ENCODE data around the gene DPRX.

DPRX gene, protein sequence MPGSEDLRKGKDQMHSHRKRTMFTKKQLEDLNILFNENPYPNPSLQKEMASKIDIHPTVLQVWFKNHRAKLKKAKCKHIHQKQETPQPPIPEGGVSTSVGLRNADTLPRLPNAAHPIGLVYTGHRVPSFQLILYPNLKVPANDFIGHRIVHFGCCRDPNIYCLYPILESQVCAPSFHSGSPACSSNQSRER

DNA sequence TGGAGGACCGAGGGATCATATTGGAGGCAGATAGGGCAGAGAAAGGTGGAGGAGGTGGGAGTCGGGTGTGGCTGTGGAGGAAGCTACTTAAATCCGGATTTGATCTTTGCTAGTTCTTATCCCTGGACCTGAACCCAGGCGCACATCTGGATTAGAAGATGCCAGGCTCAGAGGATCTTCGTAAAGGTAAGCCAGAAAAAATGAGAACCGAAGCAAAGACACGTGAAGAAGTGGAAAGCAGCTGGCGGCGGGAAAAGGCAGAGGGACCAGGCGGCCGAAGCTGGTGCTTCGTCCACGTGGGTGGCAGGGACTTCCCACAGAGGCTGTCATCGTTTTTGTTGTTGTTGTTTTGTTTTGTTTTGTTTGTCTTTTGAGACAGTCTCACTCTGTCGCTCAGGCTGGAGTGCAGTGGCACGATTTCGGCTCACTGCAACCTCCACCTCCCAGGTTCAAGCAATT is at the start of gene DPRX:
Gene DPRX (plus strand): TSS at position 51 of the 459 bp plus-strand sequence. CDS start 108 bp downstream, at position 159.
- DNase-seq, result no peak

DNA sequence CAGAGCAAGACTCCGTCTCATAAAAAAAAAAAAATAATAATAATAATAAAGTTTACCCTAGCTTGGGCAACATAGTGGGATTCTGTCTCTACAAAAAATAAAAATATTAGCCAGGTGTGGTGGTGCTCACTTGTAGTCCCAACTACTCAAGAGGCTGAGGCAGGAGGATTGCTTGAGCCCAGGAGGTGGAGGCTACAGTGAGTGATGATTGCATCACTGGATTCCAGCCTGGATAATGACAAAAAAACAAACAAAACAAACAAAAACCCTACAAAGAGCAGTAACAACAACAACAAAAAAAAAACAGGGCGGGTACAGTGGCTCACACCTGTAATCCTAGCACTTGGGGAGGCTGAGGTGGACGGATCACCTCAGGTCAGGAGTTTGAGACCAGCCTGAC is 48.6 kb upstream of the DPRX start:
- DNase-seq, result no peak

DNA sequence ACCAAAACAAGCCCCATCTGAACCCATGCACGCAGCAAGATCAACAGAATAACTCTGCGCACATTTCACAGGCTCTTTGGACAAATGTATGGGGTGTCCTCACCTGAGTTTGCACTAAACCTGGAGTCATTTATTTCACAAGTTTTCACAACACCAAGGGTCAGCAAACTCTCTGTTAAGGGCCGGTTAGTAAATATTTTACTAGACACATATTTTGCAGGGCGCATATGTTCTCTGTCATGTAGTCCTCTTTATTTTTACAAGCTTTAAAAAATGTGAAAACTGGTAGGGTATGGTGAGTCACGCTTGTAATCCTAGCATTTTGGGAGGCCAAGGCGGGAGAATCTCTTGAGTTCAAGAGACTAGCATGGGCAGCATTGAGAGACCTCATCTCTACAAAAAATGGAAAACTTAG is 45.5 kb upstream of the DPRX start:
- no peak for DNase-seq

DNA sequence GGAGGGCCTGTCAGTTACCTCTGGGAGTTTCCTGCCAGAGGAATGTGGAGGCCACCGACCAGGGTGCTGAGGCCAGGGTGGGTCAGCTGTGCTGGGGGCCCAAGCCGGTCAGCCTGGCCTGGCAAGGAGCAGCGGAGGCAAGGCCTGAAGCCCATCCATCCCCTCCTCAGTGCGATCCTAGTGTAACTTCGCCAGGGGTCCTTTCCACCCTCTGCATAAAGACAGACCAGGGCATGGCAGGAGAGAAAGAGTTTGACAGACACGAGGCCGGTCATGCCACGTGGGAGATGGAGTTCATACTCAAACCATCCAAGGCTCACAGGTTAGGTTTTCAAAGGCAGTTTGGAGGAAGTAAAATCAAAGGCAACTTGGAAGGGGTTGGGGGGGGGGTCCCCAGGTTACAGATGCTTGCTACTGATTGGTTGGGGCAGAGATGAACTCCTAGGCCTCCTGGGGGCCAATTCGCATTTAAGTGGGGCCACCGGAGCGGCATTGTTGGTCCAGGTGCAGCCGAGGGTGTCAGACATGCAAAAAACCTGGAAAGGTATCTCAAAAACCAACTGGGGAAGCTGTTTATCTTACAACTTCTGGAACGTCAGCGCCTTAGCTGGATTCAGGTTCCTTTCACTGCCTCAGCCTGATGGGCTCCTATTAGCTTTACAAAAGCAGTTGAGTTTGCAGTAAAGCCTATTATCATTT is 36.8 kb upstream of the DPRX start:
- DNase-seq, result no peak

DNA sequence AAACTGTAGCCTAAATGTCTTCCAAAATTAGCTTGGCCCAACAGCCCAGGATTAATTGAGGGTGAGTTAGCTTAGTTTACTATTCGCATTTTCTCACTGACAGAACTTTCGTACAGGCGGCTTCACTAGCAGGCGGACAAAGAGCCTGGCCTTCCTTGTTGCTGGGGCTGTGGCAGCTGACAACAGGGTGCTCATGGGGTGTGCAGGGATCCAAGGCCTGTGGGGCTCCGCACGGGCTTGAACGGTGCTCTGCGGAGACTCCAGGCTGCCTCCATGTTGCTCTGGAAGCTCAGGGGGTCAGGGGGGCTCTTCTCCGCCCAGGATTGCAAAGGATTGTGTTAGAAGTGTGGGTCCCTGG is 36.3 kb upstream of the DPRX start:
- DNase-seq, result no peak

DNA sequence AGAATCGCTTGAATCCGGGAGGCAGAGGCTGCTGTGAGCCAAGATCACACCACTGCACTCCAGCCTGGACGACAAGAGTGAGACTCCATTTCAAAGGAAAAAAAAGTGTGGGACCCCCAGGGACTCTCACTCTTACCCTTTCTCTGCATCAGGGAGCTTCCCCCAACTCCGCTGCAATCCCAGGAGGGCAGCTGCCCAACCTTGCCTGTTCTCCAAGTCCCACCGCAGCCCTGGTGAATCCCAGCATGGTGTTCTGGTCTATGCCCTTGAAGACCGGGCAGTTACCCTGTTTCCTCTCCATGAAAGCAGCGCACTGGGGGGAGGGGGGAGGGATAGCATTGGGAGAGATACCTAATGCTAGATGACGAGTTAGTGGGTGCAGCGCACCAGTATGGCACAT is 35.7 kb upstream of the DPRX start:
- DNase-seq, result no peak

DNA sequence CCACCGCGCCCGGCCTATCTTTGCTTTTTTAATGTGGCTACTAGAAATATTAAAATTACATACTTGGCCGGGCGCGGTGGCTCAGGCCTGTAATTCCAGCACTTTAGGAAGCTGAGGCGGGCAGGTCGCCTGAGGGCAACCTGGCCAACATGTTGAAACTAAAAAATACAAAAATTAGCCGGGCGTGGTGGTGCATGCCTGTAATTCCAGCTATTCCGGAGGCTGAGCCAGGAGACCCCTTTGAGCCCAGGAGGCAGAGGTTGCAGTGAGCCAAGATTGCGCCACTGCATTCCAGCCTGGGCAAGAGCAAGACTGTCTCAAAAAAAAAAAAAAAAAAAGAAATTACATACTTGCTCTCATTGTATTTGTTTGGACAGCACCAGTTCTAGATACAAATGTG is 34.8 kb upstream of the DPRX start:
- DNase-seq, result no peak

DNA sequence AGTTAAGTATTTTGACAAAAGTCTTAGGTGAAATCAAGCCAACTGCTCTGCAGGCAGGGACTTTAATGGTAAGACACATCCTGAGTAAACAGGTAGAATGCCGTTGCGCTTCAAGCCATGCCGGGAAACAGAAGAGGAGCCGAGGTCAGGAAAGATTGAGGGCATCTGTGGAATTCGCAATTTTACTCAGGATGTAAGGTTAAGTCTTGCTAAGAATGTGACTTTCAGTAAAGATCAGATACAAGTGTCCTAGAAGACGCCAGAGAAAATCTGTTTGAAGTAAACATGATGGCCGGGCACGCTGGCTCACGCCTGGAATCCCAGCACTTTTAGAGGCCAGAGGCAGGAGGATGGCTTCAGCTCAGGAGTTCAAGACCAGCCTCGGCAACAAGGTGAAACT is 33.4 kb upstream of the DPRX start:
- DNase-seq, result no peak

DNA sequence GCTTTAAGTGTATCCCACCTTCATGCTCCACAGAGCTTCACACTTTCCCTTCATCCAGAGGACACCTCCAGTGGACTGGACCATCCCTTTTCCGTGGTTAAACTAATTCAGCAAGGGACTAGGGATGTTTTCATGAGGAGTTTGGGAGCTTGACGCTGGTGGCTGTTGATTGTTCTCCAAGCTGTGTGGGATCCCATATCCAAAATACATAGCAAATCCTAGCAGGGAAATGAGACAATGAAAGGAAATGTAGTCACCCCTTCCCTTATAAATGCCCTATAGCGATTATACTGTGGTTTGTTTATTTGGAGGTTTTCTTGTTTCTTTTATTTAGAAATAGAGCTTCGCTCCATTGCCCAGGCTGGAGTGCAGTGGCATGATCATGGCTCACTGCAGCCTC is 31.6 kb upstream of the DPRX start:
- no peak for DNase-seq

DNA sequence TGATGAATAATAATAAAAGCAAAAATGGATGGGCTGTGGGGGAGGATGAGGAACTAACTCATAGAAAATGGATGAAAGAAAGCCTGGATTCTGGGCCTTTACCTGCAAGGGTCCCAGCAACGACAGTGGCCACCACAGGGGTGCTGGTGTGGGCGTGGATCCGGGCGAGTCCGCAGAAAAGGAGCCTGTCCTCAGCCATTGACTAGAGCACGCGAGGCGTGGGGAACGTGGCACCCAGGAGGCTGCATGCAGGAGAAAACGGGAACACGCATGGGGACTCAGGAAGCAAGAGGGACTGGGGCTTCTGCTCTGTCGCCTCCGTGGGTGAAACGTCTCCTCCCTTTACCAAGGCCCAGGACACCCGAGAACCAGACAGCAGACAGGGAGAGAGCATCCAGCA is 25.8 kb upstream of the DPRX start:
- no peak for DNase-seq

DNA sequence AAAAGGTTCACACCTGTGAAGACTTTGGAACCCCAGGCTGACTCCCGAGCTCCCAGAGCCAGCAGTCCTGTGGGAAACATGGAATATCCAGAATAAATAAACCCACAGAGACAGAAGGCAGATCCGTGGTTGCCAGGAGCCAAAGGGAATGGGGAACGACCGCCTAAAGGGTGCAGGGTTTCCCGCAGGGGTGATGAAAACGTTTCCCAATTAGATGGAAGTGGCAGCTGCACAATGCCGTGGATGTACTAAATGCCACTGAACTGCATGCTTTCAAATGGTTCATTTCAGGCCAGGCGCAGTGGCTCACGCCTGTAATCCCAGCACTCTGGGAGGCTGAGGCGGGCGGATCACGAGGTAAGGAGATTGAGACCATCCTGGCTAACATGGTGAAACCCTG is 23.4 kb upstream of the DPRX start:
- DNase-seq, result no peak

DNA sequence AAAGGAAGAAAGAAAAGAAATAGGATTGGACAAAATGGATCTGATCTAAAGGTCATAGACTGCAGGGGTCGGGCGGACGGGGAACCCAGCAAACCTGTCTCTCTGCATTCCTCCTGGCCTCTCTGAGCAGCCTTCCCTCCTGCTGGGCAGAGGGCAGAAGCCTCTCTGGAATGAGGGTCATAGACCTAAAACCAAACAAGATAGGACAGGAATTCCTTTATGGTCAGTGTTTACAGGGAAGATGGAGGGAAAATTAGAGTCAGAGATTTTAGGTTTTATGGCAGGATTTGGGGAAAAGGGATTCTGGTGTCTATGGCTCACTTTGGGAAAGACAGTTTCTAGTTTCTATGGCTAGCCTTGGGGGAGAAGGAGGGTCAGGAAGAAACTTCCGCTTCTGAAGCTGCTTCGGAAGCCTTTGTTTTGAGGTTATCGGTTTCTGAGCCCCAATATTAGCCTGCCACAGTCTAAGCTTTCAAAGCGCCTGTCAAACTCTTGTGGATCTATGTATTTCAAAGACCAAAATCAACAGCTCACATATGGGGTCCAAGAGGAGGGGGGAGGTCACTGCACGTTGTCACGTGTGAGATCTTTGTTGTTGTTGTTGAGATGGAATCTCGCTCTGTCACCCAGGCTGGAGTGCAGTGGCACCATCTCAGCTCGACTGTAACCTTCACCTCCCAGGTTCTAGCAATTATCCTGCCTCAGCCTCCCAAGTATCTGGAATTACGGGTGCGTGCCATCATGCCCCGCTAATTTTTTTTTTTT is 18.9 kb upstream of the DPRX start:
- no peak for DNase-seq

DNA sequence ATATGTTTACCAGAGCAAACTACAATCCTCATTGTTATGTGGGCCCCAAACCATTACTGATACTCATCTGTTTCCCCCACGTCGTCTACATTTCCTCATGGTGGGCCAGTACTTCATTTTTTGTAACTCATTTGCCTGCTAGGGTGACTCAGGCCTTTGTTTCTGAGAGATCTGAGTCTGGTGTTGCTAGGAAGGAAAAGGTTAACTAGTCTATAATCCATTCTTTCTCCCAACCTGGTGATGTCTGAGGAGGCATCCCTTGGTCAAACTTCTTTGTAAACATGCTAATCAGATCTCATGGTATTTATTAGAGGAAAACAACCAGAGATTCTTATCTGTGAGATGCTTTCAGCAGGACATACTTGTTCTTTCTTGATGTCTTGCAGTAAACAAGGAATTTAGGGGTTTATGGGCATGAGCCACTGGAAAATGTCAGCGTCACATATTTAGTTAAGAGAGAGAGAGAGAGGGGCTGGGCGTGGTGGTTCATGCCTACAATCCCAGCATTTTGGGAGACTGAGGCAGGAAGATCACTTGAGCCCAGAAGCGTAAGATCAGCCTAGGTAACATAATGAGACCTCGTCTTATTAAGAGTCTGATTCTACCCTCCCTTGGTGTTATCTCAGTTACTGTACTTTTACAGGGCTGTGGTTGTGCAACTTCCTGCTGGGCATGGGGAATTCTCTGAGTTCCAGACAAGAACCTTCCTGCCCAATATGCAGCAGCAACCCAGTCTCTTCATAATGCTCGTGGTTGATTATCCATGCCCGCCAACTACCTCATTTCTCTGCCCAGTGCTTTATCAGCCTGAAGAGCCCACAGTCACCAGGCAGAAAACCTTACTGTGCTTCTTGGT is 9.7 kb upstream of the DPRX start:
- DNase-seq, result no peak

DNA sequence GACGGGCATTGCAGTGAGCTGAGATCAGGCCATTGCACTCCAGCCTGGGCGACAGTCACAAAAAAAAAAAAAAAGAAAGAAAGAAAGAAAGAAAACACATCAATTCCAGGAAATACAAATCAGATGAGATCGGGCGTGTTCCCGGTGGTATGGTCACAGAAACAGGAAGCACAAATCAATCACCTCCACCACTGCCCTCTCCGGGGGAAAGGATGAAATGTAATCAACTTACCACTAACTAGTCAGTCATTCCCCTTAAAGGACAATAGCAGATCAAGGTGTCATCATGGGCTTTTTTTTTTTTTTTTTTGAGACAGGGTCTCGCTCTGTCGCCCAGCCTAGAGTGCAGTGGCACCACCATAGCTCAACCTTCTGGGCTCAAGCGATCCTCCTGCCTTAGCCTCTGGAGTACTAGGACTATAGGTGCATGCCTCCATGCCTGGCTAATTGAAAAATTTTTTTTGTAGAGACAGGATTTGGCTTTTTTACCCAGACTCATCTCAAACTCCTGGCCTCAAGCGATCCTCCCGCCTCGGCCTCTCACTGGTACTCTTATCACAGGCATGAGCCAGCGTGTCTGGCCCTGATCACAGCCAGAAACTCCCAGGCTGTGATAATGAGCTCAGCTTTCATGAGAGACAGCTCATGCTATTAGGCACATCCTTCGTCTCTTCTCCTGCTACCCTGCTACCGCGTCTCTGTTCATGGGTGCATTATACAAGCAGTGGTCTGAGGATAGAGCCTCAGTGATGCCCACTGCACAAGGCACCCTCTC is 6.8 kb upstream of the DPRX start:
- DNase-seq, result no peak

DNA sequence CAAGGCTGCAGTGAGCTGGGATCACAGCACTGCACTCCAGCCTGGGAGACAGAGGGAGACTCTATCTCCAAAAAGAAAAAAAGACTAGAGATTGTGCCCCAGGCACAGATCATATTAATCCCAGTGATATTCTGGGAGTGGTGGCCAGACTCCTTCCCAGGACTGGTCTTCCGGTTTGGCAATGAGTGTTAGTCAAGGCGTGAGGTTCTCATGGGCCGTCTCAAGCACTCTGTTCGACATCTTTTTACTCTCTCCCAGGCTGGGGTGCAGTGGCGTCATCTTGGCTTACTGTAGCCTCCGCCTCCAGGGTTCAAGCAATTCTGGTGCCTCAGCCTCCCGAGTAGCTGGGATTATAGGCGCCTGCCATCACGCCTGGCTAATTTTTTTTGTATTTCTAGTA is 5.3 kb upstream of the DPRX start:
- no peak for DNase-seq

DNA sequence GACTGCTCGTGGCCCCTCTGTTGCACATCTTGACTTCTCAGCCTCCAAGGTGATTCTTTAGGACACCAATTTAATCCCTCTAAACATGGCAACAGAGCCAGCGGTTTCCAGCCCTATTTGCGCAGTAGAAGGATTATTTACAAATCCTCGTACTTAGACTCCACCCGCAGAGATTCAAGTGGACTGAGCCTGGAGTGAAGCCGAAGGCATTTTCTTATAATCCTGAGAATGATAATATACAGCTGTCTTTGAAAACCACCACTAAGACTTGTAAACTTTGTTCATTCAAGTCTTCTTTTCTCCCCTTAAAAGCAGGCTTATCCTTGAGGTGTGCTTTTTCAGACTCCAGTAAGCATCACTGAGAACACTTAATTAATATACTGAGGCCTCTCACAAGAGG is 4.8 kb upstream of the DPRX start:
- no peak for DNase-seq

DNA sequence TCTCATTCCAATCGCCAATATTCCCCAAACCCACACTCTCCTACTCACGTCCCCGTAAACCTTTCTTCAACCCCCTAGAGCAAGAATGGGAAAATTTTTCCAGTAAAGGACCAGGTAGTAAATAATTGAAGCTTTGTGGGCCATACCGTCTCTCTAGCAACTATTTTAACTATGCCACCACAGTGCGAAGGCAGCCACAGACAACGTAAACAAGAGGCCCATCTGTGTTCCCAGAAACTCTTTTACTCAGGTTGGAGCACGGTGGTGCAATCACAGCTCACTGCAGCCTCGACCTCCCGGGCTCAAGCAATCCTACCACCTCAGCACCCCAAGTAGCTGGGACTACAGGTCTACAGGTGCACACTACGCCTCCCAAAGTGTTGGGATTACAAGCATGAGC is 3.0 kb downstream of the DPRX start:
- no peak for DNase-seq

DNA sequence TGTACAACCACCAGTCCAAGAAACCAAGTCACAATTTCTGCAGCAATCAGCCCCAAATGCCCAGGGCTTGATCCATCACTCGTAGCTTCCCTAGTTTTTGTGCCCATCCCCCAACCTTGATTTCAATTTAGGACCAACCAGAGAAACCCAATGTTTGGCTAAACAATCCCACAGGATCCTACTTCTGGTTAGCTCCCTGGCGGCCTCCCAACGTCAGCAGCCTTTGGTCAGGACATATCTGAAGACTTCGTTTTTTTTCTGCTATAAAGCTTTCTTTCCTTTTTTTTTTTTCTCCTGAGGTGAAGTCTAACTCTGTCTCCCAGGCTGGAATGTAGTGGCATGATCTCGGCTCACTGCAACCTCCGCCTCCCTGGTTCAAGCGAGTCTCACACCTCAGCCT is 7.7 kb downstream of the DPRX start:
- no peak for DNase-seq

DNA sequence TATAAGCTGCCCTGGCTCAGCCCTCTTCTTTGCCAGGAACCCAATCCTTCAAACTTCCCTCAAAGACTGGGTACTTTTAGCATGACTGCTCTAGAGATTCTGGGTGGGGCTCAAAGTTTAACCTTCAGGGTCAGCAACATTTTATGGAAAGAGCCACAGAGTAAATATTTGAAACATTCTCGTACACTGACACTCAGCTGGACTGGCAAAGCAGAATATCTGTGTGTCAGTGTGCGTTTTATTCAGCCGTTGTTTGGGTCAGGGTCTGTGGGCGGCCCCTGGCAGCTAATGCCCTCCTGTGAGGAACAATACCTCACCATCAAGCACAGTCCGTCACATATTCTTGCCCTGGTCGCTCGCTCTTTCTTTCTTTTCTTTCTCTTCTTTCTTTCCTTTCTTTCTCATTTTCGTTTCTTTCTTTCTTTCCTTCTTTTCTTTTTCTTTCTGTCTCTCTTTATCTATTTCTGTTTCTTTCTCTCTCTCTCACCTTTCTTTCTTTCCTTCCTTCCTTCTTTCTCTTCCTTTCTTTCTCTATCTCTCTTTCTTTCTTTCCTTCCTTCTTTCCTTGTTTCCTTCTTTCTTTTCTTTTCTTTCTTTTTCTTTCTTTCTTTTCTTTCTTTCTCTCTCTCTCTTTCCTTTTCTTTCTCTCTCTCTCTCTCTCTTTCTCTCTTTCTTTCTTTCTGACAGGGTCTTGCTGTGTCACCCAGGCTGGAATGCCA is 10.7 kb downstream of the DPRX start:
- DNase-seq, result no peak

DNA sequence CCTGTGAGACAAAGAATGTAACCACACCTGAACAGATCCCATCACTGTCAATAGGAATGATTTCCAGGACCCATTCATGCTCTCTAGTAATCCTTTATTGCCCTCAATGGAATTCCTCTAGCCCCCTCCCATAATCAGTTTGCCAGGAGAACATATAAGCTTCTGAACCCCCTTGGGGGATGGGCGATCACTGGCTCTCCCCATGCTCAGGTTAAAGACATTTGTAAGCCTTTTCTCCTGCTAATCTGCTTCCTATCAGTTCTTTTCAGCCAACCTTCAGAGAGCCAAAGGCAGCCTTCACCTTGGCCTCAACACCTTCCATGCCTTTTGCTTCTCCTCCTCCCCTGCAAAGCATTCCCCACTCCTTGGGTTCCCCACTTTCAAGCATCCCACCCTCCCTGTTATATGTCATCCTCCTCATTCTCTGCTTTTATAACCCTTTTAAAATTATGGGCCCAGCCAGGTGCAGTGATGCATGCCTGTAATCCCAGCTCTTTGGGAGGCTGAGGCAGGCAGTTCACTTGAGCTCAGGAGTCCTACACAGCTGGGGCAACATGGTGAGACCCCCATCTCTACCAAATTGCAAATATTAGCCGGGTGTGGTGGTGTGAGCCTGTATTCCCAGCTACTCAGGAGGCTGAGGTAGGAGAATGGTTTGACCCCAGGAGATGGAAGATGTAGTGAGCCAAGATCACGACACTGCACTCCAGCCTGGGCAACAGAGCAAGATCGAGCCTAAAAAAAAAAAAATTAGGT is 12.4 kb downstream of the DPRX start:
- DNase-seq, result no peak

DNA sequence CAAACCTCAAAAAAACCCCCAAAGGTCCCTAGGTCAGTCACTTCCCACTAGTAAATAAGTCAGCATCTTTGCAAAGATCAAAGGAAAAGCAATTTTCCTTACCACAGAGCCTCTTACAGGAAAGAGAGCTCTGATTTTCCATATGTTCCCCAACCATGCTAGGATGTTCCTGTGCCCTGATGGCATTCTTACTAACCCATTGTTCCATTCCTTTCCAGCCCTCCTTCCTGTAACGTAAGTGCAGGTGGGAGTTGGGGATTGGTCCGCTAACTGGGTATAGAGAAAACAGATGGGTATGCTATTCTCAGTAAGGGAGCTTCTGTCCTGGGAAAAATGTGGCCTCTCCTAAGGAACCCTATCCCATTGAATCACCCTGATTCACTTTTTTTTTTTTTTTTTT is 14.3 kb downstream of the DPRX start:
- no peak for DNase-seq

Measured in MV-4-11 (cell line).